ENCODE results near the gene STK32B.

DNA sequence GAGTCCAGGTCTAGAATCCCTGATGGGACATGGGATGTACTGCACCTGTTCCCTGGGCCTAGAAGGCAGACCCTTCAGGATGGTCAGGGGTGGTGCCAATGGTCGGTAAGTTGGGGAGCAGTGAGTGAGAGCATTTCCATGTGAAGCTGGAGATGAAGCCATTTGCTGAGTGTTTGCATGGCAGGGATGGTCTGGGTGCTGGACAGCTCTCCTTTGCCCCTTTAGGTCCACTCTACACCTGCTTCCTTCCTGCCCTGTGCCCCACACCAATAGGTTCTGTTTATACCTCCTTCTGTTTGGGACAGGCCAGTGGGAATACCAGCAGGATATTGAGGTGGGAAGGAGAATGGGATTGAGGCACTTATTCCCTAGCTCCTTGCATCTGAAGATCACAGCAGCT, 181.3 kb downstream of the STK32B start:
- TF ChIP-seq, protein P1, sequence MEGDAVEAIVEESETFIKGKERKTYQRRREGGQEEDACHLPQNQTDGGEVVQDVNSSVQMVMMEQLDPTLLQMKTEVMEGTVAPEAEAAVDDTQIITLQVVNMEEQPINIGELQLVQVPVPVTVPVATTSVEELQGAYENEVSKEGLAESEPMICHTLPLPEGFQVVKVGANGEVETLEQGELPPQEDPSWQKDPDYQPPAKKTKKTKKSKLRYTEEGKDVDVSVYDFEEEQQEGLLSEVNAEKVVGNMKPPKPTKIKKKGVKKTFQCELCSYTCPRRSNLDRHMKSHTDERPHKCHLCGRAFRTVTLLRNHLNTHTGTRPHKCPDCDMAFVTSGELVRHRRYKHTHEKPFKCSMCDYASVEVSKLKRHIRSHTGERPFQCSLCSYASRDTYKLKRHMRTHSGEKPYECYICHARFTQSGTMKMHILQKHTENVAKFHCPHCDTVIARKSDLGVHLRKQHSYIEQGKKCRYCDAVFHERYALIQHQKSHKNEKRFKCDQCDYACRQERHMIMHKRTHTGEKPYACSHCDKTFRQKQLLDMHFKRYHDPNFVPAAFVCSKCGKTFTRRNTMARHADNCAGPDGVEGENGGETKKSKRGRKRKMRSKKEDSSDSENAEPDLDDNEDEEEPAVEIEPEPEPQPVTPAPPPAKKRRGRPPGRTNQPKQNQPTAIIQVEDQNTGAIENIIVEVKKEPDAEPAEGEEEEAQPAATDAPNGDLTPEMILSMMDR (IDR thresholded peaks at IDR 0.05), result no peak
- TF ChIP-seq POLR2A (IDR thresholded peaks at IDR 0.05), result no peak
